H1 (cell line): ENCODE results near the gene SMG7. TPM values are rescaled to one million over a fixed set of nuclear protein-coding genes. Genes with fewer than 3 reads are reported as not detected.

Source experiments
- CTCF ChIA-PET: fragments of 300-600 bp; sonication (Branson Sonifier 250); formaldehyde crosslinking; loops from one replicate; lab custom pipeline; 2021; ENCODE audit not compliant: partially characterized antibody; lab: Charles Lee
- POLR2A ChIA-PET: fragments of 300-600 bp; sonication (Branson Sonifier 250); formaldehyde crosslinking; loops from one replicate; lab custom pipeline; 2021; ENCODE audit warnings: inconsistent platforms; ENCODE audit not compliant: partially characterized antibody; lab: Charles Lee
- DNase-seq, 2 experiments: peaks; one replicate each; pipeline versions ENCODE4 v3.0.0 to v3.0.0-alpha.2; 2010 to 2022; ENCODE audit warnings: low spot score in 2 of 2, low read depth in 1 of 2, mixed read lengths in 1 of 2
- FAIRE-seq: peaks from 2 replicates; lab custom pipeline; 2011; peaks lifted over from hg19 to GRCh38; lab: Jason Lieb, UNC
- H2AFZ ChIP-seq: 2 replicates; pipeline ENCODE4 v1.8.1; 2012; ENCODE audit warnings: low read length, inconsistent platforms
- H2AK5ac ChIP-seq: 2 replicates; pipeline ENCODE4 v1.6.1; 2013; ENCODE audit warnings: low read depth, low read length
- H2BK120ac ChIP-seq: replicated peaks from 2 replicates; pipeline ENCODE3; 2013; ENCODE audit warnings: low read depth, low read length, inconsistent platforms
- H2BK12ac ChIP-seq: 2 replicates; pipeline ENCODE4 v1.6.1; 2013; ENCODE audit warnings: low read depth, low read length
- H2BK15ac ChIP-seq: 2 replicates; pipeline ENCODE4 v1.6.1; 2013; ENCODE audit warnings: low read length
- H2BK20ac ChIP-seq: 2 replicates; pipeline ENCODE4 v1.6.1; 2013; ENCODE audit warnings: low read length
- H2BK5ac ChIP-seq: 2 replicates; pipeline ENCODE4 v1.6.1; 2013; ENCODE audit warnings: low read depth, low read length
- H3K14ac ChIP-seq: 2 replicates; pipeline ENCODE4 v1.6.1; 2013; ENCODE audit warnings: inconsistent platforms; ENCODE audit not compliant: insufficient read length
- H3K18ac ChIP-seq: 2 replicates; pipeline ENCODE4 v1.6.1; 2013; ENCODE audit warnings: low read length; ENCODE audit errors: extremely low read depth
- H3K23ac ChIP-seq: 2 replicates; pipeline ENCODE4 v1.6.1; 2013; ENCODE audit warnings: inconsistent platforms; ENCODE audit not compliant: insufficient read length
- H3K23me2 ChIP-seq: 2 replicates; pipeline ENCODE4 v1.6.1; 2013; ENCODE audit warnings: low read depth, low read length
- H3K27ac ChIP-seq: 2 replicates; pipeline ENCODE4 v1.6.1; 2011; ENCODE audit warnings: low read depth, low read length, inconsistent platforms
- H3K27me3 ChIP-seq, 4 experiments: replicated peaks in 1 of 4; 1 replicate in 1 of 4; 2 replicates in 3 of 4; pipeline versions ENCODE4 v1.6.1 to v1.8.1; 2011 to 2013; ENCODE audit warnings: low read length in 3 of 4, mild to moderate bottlenecking in 3 of 4, inconsistent platforms in 2 of 4, mixed read lengths in 2 of 4, moderate library complexity in 1 of 4; ENCODE audit not compliant: control insufficient read depth in 3 of 4, insufficient read depth in 3 of 4; ENCODE audit errors: extremely low read depth in 1 of 4
- H3K36me3 ChIP-seq, 4 experiments: 2 replicates each; pipeline versions ENCODE4 v1.6.1 to v1.8.1; 2011 to 2013; ENCODE audit warnings: mild to moderate bottlenecking in 4 of 4, low read length in 3 of 4, moderate library complexity in 2 of 4, control low read depth in 1 of 4, inconsistent platforms in 1 of 4; ENCODE audit not compliant: insufficient read depth in 4 of 4, control insufficient read depth in 2 of 4
- H3K4ac ChIP-seq: replicated peaks from 2 replicates; pipeline ENCODE3; 2013; ENCODE audit warnings: low read length, low read depth, mixed read lengths, inconsistent platforms; ENCODE audit not compliant: insufficient read length
- H3K4me1 ChIP-seq, 4 experiments: replicated peaks in 1 of 4; 1 replicate in 1 of 4; 2 replicates in 3 of 4; pipeline versions ENCODE4 v1.6.1 to v1.8.1; 2011 to 2013; ENCODE audit warnings: low read length in 3 of 4, inconsistent platforms in 2 of 4, mixed read lengths in 1 of 4; ENCODE audit not compliant: insufficient read depth in 4 of 4, control insufficient read depth in 3 of 4
- H3K4me2 ChIP-seq, 2 experiments: 2 replicates each; pipeline versions ENCODE4 v1.6.1 to v1.8.1; 2011 to 2013; ENCODE audit warnings: low read depth in 2 of 2, low read length in 2 of 2, control low read depth in 1 of 2, inconsistent platforms in 1 of 2, mild to moderate bottlenecking in 1 of 2; ENCODE audit not compliant: insufficient read depth in 1 of 2
- H3K4me3 ChIP-seq, 4 experiments: fragments of 200-600, 300-600 bp in 1 of 4; sonication (generic), shearing (Covaris generic), sonication (Bioruptor Twin) in 1 of 4; 2 replicates each; pipeline versions ENCODE4 v1.5.1 to v1.8.1; 2011 to 2016; ENCODE audit warnings: low read length in 4 of 4, low read depth in 3 of 4, control low read depth in 2 of 4, inconsistent platforms in 2 of 4, mild to moderate bottlenecking in 2 of 4, mixed read lengths in 1 of 4, moderate library complexity in 1 of 4; ENCODE audit not compliant: insufficient read depth in 2 of 4; ENCODE audit errors: extremely low read depth in 1 of 4
- H3K56ac ChIP-seq: replicated peaks from 2 replicates; pipeline ENCODE3; 2013; ENCODE audit warnings: low read depth, mild to moderate bottlenecking, mixed read lengths, low read length, inconsistent platforms; ENCODE audit not compliant: insufficient read length
- H3K79me1 ChIP-seq: 2 replicates; pipeline ENCODE4 v1.6.1; 2013; ENCODE audit warnings: low read depth, low read length, control low read depth
- H3K79me2 ChIP-seq, 2 experiments: 2 replicates each; pipeline versions ENCODE4 v1.6.1 to v1.8.1; 2012 to 2013; ENCODE audit warnings: low read length in 2 of 2, mild to moderate bottlenecking in 2 of 2, inconsistent platforms in 1 of 2; ENCODE audit not compliant: insufficient read depth in 2 of 2, control insufficient read depth in 1 of 2
- H3K9ac ChIP-seq, 4 experiments: replicated peaks in 1 of 4; 1 replicate in 1 of 4; 2 replicates in 3 of 4; pipeline versions ENCODE4 v1.6.1 to v1.8.1; 2011 to 2013; ENCODE audit warnings: low read depth in 3 of 4, low read length in 3 of 4, control low read depth in 2 of 4, mild to moderate bottlenecking in 2 of 4, moderate library complexity in 2 of 4, inconsistent platforms in 1 of 4; ENCODE audit errors: extremely low read depth in 1 of 4
- H3K9me3 ChIP-seq, 2 experiments: 2 replicates each; pipeline versions ENCODE4 v1.6.1 to v1.8.1; 2012 to 2013; ENCODE audit warnings: mild to moderate bottlenecking in 2 of 2, moderate library complexity in 2 of 2, control low read depth in 1 of 2, inconsistent platforms in 1 of 2, low read depth in 1 of 2, low read length in 1 of 2, mixed read lengths in 1 of 2; ENCODE audit not compliant: insufficient read depth in 2 of 2
- H4K20me1 ChIP-seq, 2 experiments: replicated peaks in 1 of 2; 2 replicates each; pipeline versions ENCODE3 to v1.8.1; 2011 to 2013; ENCODE audit warnings: inconsistent platforms in 2 of 2, low read length in 2 of 2, mild to moderate bottlenecking in 1 of 2; ENCODE audit not compliant: insufficient read depth in 2 of 2, control insufficient read depth in 1 of 2
- H4K5ac ChIP-seq: 2 replicates; pipeline ENCODE4 v1.6.1; 2013; ENCODE audit warnings: low read length, low read depth, mixed read lengths, inconsistent platforms; ENCODE audit not compliant: insufficient read length
- H4K8ac ChIP-seq: 2 replicates; pipeline ENCODE4 v1.8.0; 2013; ENCODE audit warnings: mild to moderate bottlenecking, moderate library complexity, low read length, inconsistent platforms; ENCODE audit not compliant: insufficient read depth; ENCODE audit errors: extremely low read depth
- H4K91ac ChIP-seq: replicated peaks from 2 replicates; pipeline ENCODE3; 2013; ENCODE audit warnings: low read length, mixed read lengths, inconsistent platforms; ENCODE audit not compliant: insufficient read length
- ATF2 ChIP-seq: IDR thresholded peaks from 2 replicates; pipeline ENCODE4 v1.6.1; 2012; ENCODE audit warnings: low read length, inconsistent platforms
- CHD1 ChIP-seq: IDR thresholded peaks from 2 replicates; pipeline ENCODE4 v1.6.1; 2012; ENCODE audit warnings: low read depth, low read length, improper control_type of control experiment
- CREB1 ChIP-seq: IDR thresholded peaks from 2 replicates; pipeline ENCODE4 v1.6.1; 2012; ENCODE audit warnings: inconsistent platforms
- JUN ChIP-seq: IDR thresholded peaks from 2 replicates; pipeline ENCODE4 v1.6.1; 2011; ENCODE audit warnings: low read depth, mild to moderate bottlenecking, improper control_type of control experiment, low read length
- JUND ChIP-seq: IDR thresholded peaks from 2 replicates; pipeline ENCODE4 v1.6.1; 2011; ENCODE audit warnings: mild to moderate bottlenecking, improper control_type of control experiment, low read length
- POLR2AphosphoS5 ChIP-seq: IDR thresholded peaks from 2 replicates; pipeline ENCODE4 v1.6.1; 2011; ENCODE audit warnings: low read depth, low read length
- RNF2 ChIP-seq: fragments of 200-900, 300-1000 bp; sonication (generic); IDR thresholded peaks from 2 replicates; pipeline ENCODE4 v1.7.1; 2016; ENCODE audit warnings: borderline replicate concordance, low read depth, mild to moderate bottlenecking, antibody characterized with exemption, low read length; ENCODE audit not compliant: poor library complexity, severe bottlenecking; ENCODE audit errors: missing control alignments
- SIN3A ChIP-seq, 2 experiments: IDR thresholded peaks in 1 of 2; conservative IDR thresholded peaks in 1 of 2; 2 replicates each; pipeline ENCODE4 v1.6.1; 2011 to 2012; ENCODE audit warnings: low read length in 2 of 2, improper control_type of control experiment in 1 of 2, low read depth in 1 of 2, mild to moderate bottlenecking in 1 of 2
- SP4 ChIP-seq: IDR thresholded peaks from 2 replicates; pipeline ENCODE4 v1.6.1; 2012; ENCODE audit warnings: low read length, inconsistent platforms
- SRF ChIP-seq: IDR thresholded peaks from 2 replicates; pipeline ENCODE4 v1.6.1; 2011; ENCODE audit warnings: mild to moderate bottlenecking, low read depth, low read length, moderate library complexity
- SUZ12 ChIP-seq: fragments of 200-600 bp; sonication (generic); IDR thresholded peaks from 2 replicates; pipeline ENCODE4 v1.6.1; 2012; ENCODE audit warnings: mild to moderate bottlenecking, inconsistent platforms, low read length, moderate library complexity, mixed read lengths
- TAF7 ChIP-seq: optimal IDR thresholded peaks from 2 replicates; pipeline ENCODE3; 2011; ENCODE audit warnings: low read depth, mild to moderate bottlenecking, inconsistent platforms, low read length, moderate library complexity, borderline replicate concordance
- TEAD4 ChIP-seq: IDR thresholded peaks from 2 replicates; pipeline ENCODE4 v1.6.1; 2012; ENCODE audit warnings: low read depth, low read length, inconsistent platforms, mixed read lengths
- WGBS, 2 experiments: shearing (Covaris generic) in 1 of 2; methylation state at CpG; one replicate each; pipeline versions ENCODE4 v1.1.6 to v1.1.7; 2013 to 2015; ENCODE audit warnings: low lambda C conversion rate in 2 of 2, mixed read lengths in 2 of 2, inconsistent platforms in 1 of 2, low coverage in 1 of 2, missing lambda C conversion rate in 1 of 2; ENCODE audit not compliant: insufficient replicate concordance in 2 of 2, insufficient coverage in 1 of 2, insufficient read length in 1 of 2; ENCODE audit errors: extremely low coverage in 1 of 2, missing lambda C conversion rate in 1 of 2; 5-methylcytosine and 5-hydroxymethylcytosine counted together
- polyA plus RNA-seq, 7 experiments: library from polyadenylated mRNA; depleted of rRNA in 3 of 7; stranded (reverse) in 5 of 7; unstranded in 2 of 7; fragments of >200 nt in 5 of 7; fragments of 200-250 nt in 2 of 7; gene quantifications; 1 replicate in 5 of 7; 2 replicates in 1 of 7; 4 replicates in 1 of 7; pipeline versions ENCODE4 v1.2.1 to v1.2.3, GENCODE V29; 2011 to 2013; ENCODE audit warnings: missing spikeins in 2 of 7, mixed read lengths in 2 of 7
- total RNA-seq: library from RNA; stranded (reverse); fragmentation: NEBNext Ultra II Directional; extraction: Animal tissue kit (Norgen Biotek cat#: 25700); gene quantifications from 2 replicates; pipeline ENCODE4 v1.2.1, GENCODE V29; 2021

Gene SMG7
- total and polyA plus RNA-seq, 2 of the 8 experiments (the other 6 are each of a cell fraction or from before 2014, with no cell fraction given): 39.3 to 65.6 TPM

GRCh38 chr1:183483224-183483623, 10.9 kb downstream of the SMG7 start:
- Histone ChIP-seq H4K8ac (no peak overlapping the region), H3K23me2 (no peaks in the 10 kb centered on the region; the same call in 1 of the 2 replicates), H3K18ac (no peak overlapping the region), H3K4me2 (no peak overlapping the region), H3K4me1 (peaks cover 0 to 9% (median 5%) of the 10 kb centered on the region in 4 experiments; a peak in 4 of 7 replicates), H3K9ac (no peak overlapping the region), H4K5ac (no peak overlapping the region), H2AK5ac (no peak overlapping the region), H3K27ac (no peak overlapping the region), H3K14ac (no peak overlapping the region), H3K56ac (no peak overlapping the region), H3K79me2 (peaks cover 12 to 100% of the 10 kb centered on the region in 2 experiments), H3K23ac (no peak overlapping the region), H2BK5ac (no peak overlapping the region), H2BK20ac (no peak overlapping the region), H3K4ac (no peak overlapping the region), H4K91ac (no peak overlapping the region), H4K20me1 (peaks cover 8 to 11% of the 10 kb centered on the region in 2 experiments), H3K79me1 (0 out of 2 replicates have a peak, but pooled peaks cover 5% of the 10 kb centered on the region), H3K9me3 (no peaks in the 10 kb centered on the region), H3K36me3 (no peaks in the 10 kb centered on the region), H3K4me3 (no peak overlapping the region), H2BK120ac (no peak overlapping the region), H2BK15ac (no peak overlapping the region), H2BK12ac (no peak overlapping the region), H3K27me3 (no peaks in the 10 kb centered on the region), H2AFZ (no peak overlapping the region)
- DNase-seq: no peak
- no peak for FAIRE-seq
- CTCF ChIA-PET: no interaction called here
- WGBS, 2 experiments: 86% methylated on average over 1 of the region's 1 CpG; no CpG with 5 or more reads in 1 of the 2 experiments
- POLR2A ChIA-PET: no interaction called here
- no peak for TF ChIP-seq SP4
- no peak for TF ChIP-seq JUND
- no peak for TF ChIP-seq SUZ12
- TF ChIP-seq SIN3A (conservative IDR thresholded peaks at IDR 0.05 in 1 of 2, IDR thresholded peaks at IDR 0.05 in 1 of 2; ENCODE audit: low read depth in 1 of 2, low read length in 2 of 2): no peak
- no peak for TF ChIP-seq JUN
- TF ChIP-seq POLR2AphosphoS5: no peak
- TF ChIP-seq CHD1: no peak
- no peak for TF ChIP-seq CREB1
- TF ChIP-seq TAF7: no peak
- no peak for TF ChIP-seq SRF
- TF ChIP-seq RNF2: no peak
- TF ChIP-seq ATF2: no peak
- TF ChIP-seq TEAD4: no peak
